GM12878 (cell line): ENCODE measurements around the gene SSU72. TPM values are rescaled to one million over a fixed set of nuclear protein-coding genes. Genes with fewer than 3 reads are reported as not detected.

Experiments used
- ATAC-seq: fragments of 200-7000 bp; cut with Tn5 transposase; 3 replicates; pipeline ENCODE4 v1.9.1; 2020; ENCODE audit warnings: mild to moderate bottlenecking, moderate library complexity
- BruUV-seq: library from RNA; stranded (reverse); fragments of 400-500 nt; replicated peaks from 2 replicates; lab custom pipeline; 2021; lab: Mats Ljungman, UMichigan
- CTCF ChIA-PET: fragments of 300-600 bp; sonication (Branson Sonifier 250); formaldehyde crosslinking; extraction: SDS; loops from one replicate; lab custom pipeline; 2021; ENCODE audit warnings: inconsistent platforms; lab: Yijun Ruan, JAX
- POLR2A ChIA-PET: fragments of 350-600 bp; formaldehyde crosslinking; extraction: SDS; loops from one replicate; lab custom pipeline; 2021; ENCODE audit warnings: inconsistent platforms; lab: Charles Lee
- RAD21 ChIA-PET: fragments of 300-600 bp; sonication (Branson Sonifier 250); formaldehyde crosslinking; loops from one replicate; lab custom pipeline; 2023; ENCODE audit warnings: antibody characterized with exemption; ENCODE audit not compliant: unreplicated experiment; lab: Charles Lee
- SMC1A ChIA-PET: fragments of 300-600 bp; sonication (Branson Sonifier 250); formaldehyde crosslinking; loops from one replicate; lab custom pipeline; 2023; ENCODE audit not compliant: unreplicated experiment, uncharacterized antibody; lab: Charles Lee
- DNase-seq: peaks from one replicate; pipeline ENCODE4 v3.0.0-alpha.2; 2011; ENCODE audit warnings: low read depth, low spot score
- FAIRE-seq: peaks from 3 replicates; lab custom pipeline; 2011; peaks lifted over from hg19 to GRCh38; lab: Jason Lieb, UNC
- H2AFZ ChIP-seq: 2 replicates; pipeline ENCODE4 v1.6.0; 2011; ENCODE audit warnings: low read depth, low read length, control low read depth; ENCODE audit not compliant: control insufficient read depth
- H3K27ac ChIP-seq: 2 replicates; pipeline ENCODE4 v1.5.1; 2011; ENCODE audit warnings: control low read depth; ENCODE audit not compliant: control insufficient read depth, insufficient read depth
- H3K27me3 ChIP-seq, 2 experiments: replicated peaks in 1 of 2; 2 replicates each; pipeline versions ENCODE4 v1.6.0 to v1.6.1; 2011; ENCODE audit warnings: low read length in 1 of 2; ENCODE audit not compliant: control insufficient read depth in 2 of 2, insufficient read depth in 2 of 2
- H3K36me3 ChIP-seq, 2 experiments: 2 replicates each; pipeline ENCODE4 v1.5.1; 2011; ENCODE audit warnings: low read length in 1 of 2; ENCODE audit not compliant: control insufficient read depth in 2 of 2, insufficient read depth in 2 of 2
- H3K4me1 ChIP-seq: 2 replicates; pipeline ENCODE4 v1.6.1; 2011; ENCODE audit warnings: mild to moderate bottlenecking, low read length, moderate library complexity, mixed read lengths; ENCODE audit not compliant: control insufficient read depth, insufficient read depth
- H3K4me2 ChIP-seq: 2 replicates; pipeline ENCODE4 v1.6.0; 2011; ENCODE audit warnings: control low read depth; ENCODE audit not compliant: control insufficient read depth, insufficient read depth
- H3K4me3 ChIP-seq: fragments of 200-600 bp; sonication (generic); 2 replicates; pipeline ENCODE4 v1.5.1; 2016
- H3K79me2 ChIP-seq: 2 replicates; pipeline ENCODE4 v1.6.0; 2011; ENCODE audit warnings: low read length; ENCODE audit not compliant: control insufficient read depth, insufficient read depth
- H3K9ac ChIP-seq: 2 replicates; pipeline ENCODE4 v1.8.0; 2011; ENCODE audit warnings: low read length, control low read depth, mixed read lengths; ENCODE audit not compliant: control insufficient read depth, insufficient read depth
- H3K9me3 ChIP-seq: replicated peaks from 3 replicates; pipeline ENCODE4 v1.5.1; 2011; ENCODE audit warnings: mild to moderate bottlenecking, low read length; ENCODE audit not compliant: control insufficient read depth, insufficient read depth
- H4K20me1 ChIP-seq: 2 replicates; pipeline ENCODE4 v1.6.0; 2011; ENCODE audit not compliant: control insufficient read depth, insufficient read depth
- CEBPZ ChIP-seq: fragments of 150-350 bp; IDR thresholded peaks from 2 replicates; pipeline ENCODE4 v1.6.1; 2016; ENCODE audit warnings: low read depth, low read length
- CHD2 ChIP-seq: IDR thresholded peaks from 2 replicates; pipeline ENCODE4 v1.6.1; 2011; ENCODE audit warnings: low read depth, low read length, improper control_type of control experiment, borderline replicate concordance
- ESRRA ChIP-seq: IDR thresholded peaks from 2 replicates; pipeline ENCODE4 v1.6.1; 2012; ENCODE audit warnings: mild to moderate bottlenecking, low read length, improper control_type of control experiment
- ETV6 ChIP-seq, 2 experiments: fragments of 450-650 bp in 1 of 2; IDR thresholded peaks in 1 of 2; conservative IDR thresholded peaks in 1 of 2; 2 replicates each; pipeline ENCODE4 v1.6.1; 2014; ENCODE audit warnings: antibody characterized with exemption in 1 of 2, borderline replicate concordance in 1 of 2, low read depth in 1 of 2, mild to moderate bottlenecking in 1 of 2, moderate library complexity in 1 of 2
- HDAC2 ChIP-seq: fragments of 200-600 bp; sonication (generic); IDR thresholded peaks from 2 replicates; pipeline ENCODE4 v1.6.1; 2017
- KLF5 ChIP-seq: fragments of 450-650 bp; IDR thresholded peaks from 2 replicates; pipeline ENCODE4 v1.6.1; 2014; ENCODE audit warnings: mild to moderate bottlenecking; ENCODE audit not compliant: partially characterized antibody
- MTA2 ChIP-seq: fragments of 450-650 bp; IDR thresholded peaks from 2 replicates; pipeline ENCODE4 v1.6.1; 2016; ENCODE audit warnings: low read depth, mild to moderate bottlenecking, moderate library complexity
- MYB ChIP-seq: fragments of 150-350 bp; IDR thresholded peaks from 2 replicates; pipeline ENCODE4 v1.6.1; 2014; ENCODE audit warnings: mild to moderate bottlenecking, low read depth, low read length, borderline replicate concordance
- NBN ChIP-seq: fragments of 450-650 bp; IDR thresholded peaks from 2 replicates; pipeline ENCODE4 v1.6.1; 2016
- NR2F1 ChIP-seq: fragments of 450-650 bp; conservative IDR thresholded peaks from 2 replicates; pipeline ENCODE4 v1.6.1; 2017; ENCODE audit warnings: mild to moderate bottlenecking
- PML ChIP-seq: IDR thresholded peaks from 2 replicates; pipeline ENCODE4 v1.6.1; 2012; ENCODE audit warnings: low read length, inconsistent platforms
- POLR2AphosphoS5 ChIP-seq: IDR thresholded peaks from 2 replicates; pipeline ENCODE4 v1.6.1; 2011; ENCODE audit warnings: mild to moderate bottlenecking, low read length, inconsistent platforms
- RAD51 ChIP-seq: fragments of 450-650 bp; IDR thresholded peaks from 2 replicates; pipeline ENCODE4 v1.6.1; 2016; ENCODE audit warnings: moderate library complexity, mild to moderate bottlenecking, inconsistent platforms
- RBBP5 ChIP-seq: fragments of 200-600 bp; sonication (generic); conservative IDR thresholded peaks from 2 replicates; pipeline ENCODE4 v1.6.1; 2016
- SIX5 ChIP-seq: IDR thresholded peaks from 2 replicates; pipeline ENCODE4 v1.6.1; 2011; ENCODE audit warnings: mild to moderate bottlenecking, low read depth, low read length, moderate library complexity; ENCODE audit not compliant: severe bottlenecking
- SMC3 ChIP-seq: IDR thresholded peaks from 2 replicates; pipeline ENCODE4 v1.6.1; 2011; ENCODE audit warnings: low read length, improper control_type of control experiment, borderline replicate concordance
- ZSCAN29 ChIP-seq: fragments of 450-650 bp; IDR thresholded peaks from 2 replicates; pipeline ENCODE4 v1.6.1; 2017; ENCODE audit warnings: mild to moderate bottlenecking, moderate library complexity
- WGBS: methylation state at CpG from one replicate; pipeline ENCODE4 v1.1.6; 2016; ENCODE audit warnings: low lambda C conversion rate; ENCODE audit not compliant: insufficient replicate concordance, insufficient coverage; ENCODE audit errors: missing lambda C conversion rate; 5-methylcytosine and 5-hydroxymethylcytosine counted together
- in situ Hi-C: fragments of 300-500 bp; cut with MboI; formaldehyde crosslinking; loops from 9 replicates; pipeline ENCODE4 v1.14.3; 2018; ENCODE audit warnings: mixed read lengths
- intact Hi-C: fragments of 100-400 bp; cut with micrococcal nuclease; formaldehyde crosslinking; loops from one replicate; pipeline ENCODE4 v1.14.2; 2022; ENCODE audit not compliant: unreplicated experiment
- polyA plus RNA-seq, 11 experiments: library from polyadenylated mRNA; depleted of rRNA in 4 of 11; unstranded in 6 of 11; stranded (reverse) in 5 of 11; fragments of >200 nt; fragmentation: Nextera tagmentation in 4 of 11; fragmentation: Illumina TruSeq in 1 of 11; extraction: Ambion mirVana in 4 of 11; extraction: Trizol in 1 of 11; gene quantifications; 1 replicate in 1 of 11; 2 replicates in 10 of 11; pipeline versions ENCODE4 v1.2.1 to v1.2.3, GENCODE V29; 2011 to 2016; ENCODE audit warnings: inconsistent platforms in 2 of 11, missing spikeins in 2 of 11, low read depth in 1 of 11
- total RNA-seq, 4 experiments: library from RNA; depleted of rRNA in 3 of 4; stranded (reverse); fragments of >200 nt in 3 of 4; fragmentation: Illumina TruSeq in 1 of 4; extraction: Trizol in 1 of 4; gene quantifications; 2 replicates each; pipeline versions ENCODE4 v1.2.1 to v1.2.3, GENCODE V29; 2013 to 2021

The SSU72 gene
- total and polyA plus RNA-seq, 10 of the 15 experiments (the other 5 are each of a cell fraction or from before 2014, with no cell fraction given) = 28.6 to 172 (median 67.7) TPM

- POLR2A ChIA-PET = no interaction called here
- WGBS = 56% methylated on average over 9 of the region's 9 CpGs
- FAIRE-seq = no peak
Observed at GRCh38 chr1:1610796-1611195, 36.1 kb upstream of the SSU72 start.

GRCh38 chr1:1609822-1610485 lies 35.3 kb upstream of the SSU72 start:
- BruUV-seq = no TSS peak
- H2AFZ ChIP-seq = no peak overlapping the region

More at GRCh38 chr1:1610796-1611195, 36.1 kb upstream of the SSU72 start:
- peaks cover 3% of the 10 kb centered on the region for H3K79me2 ChIP-seq
- H3K4me2 ChIP-seq = no peak overlapping the region
- H3K36me3 ChIP-seq = peaks cover 0 to 2% of the 10 kb centered on the region in 2 experiments; a peak in 1 of 4 replicates
- no peaks in the 10 kb centered on the region for H3K27me3 ChIP-seq
- H3K4me1 ChIP-seq = peaks cover 13% of the 10 kb centered on the region
- in situ Hi-C loops (no loop called here), intact Hi-C loops (no loop called here)
- ChIA-PET RAD21 (no interaction called here), CTCF (no interaction called here), SMC1A (no interaction called here)
- H3K27ac ChIP-seq = no peak overlapping the region
- H3K9me3 ChIP-seq = no peaks in the 10 kb centered on the region
- DNase-seq = no peak
- ATAC-seq = no peak
- H3K9ac ChIP-seq = no peak overlapping the region
- 0 out of 2 replicates have a peak, but pooled peaks cover 3% of the 10 kb centered on the region for H4K20me1 ChIP-seq
- no TSS peak for BruUV-seq
- TF ChIP-seq POLR2AphosphoS5 (no peak), SMC3 (no peak), MYB (no peak), NR2F1 (no peak)
- H2AFZ ChIP-seq = no peak overlapping the region
- no peak overlapping the region for H3K4me3 ChIP-seq

More at GRCh38 chr1:1609822-1610485, 35.3 kb upstream of the SSU72 start:
- WGBS = 42% methylated on average over 12 of the region's 12 CpGs
- ATAC-seq (no peak), DNase-seq (no peak), FAIRE-seq (no peak)
- Histone ChIP-seq H3K36me3 (peaks cover 0 to 2% of the 10 kb centered on the region in 2 experiments; a peak in 1 of 4 replicates), H3K9me3 (no peaks in the 10 kb centered on the region), H4K20me1 (0 out of 2 replicates have a peak, but pooled peaks cover 3% of the 10 kb centered on the region), H3K4me2 (no peak overlapping the region), H3K9ac (no peak overlapping the region), H3K79me2 (peaks cover 3% of the 10 kb centered on the region), H3K4me1 (peaks cover 13% of the 10 kb centered on the region), H3K27ac (no peak overlapping the region), H3K27me3 (no peaks in the 10 kb centered on the region), H3K4me3 (no peak overlapping the region)
- intact Hi-C loops (no loop called here), in situ Hi-C loops (no loop called here)
- CTCF ChIA-PET = interaction anchor here (0.6 kb wide), 2 partner anchors 69 to 771 kb away, joined by 3 to 4 read pairs; no protein-coding TSS in a partner anchor
- POLR2A ChIA-PET = no interaction called here
- SMC1A ChIA-PET = no interaction called here
- TF ChIP-seq RBBP5 (no peak), PML (no peak), RAD51 (no peak), HDAC2 (no peak), ZSCAN29 (no peak), ETV6 (conservative IDR thresholded peaks at IDR 0.05 in 1 of 2, IDR thresholded peaks at IDR 0.05 in 1 of 2; ENCODE audit: borderline replicate concordance in 1 of 2, low read depth in 1 of 2) (no peak), SIX5 (no peak), NBN (no peak), CHD2 (no peak), ESRRA (no peak), MTA2 (no peak), KLF5 (no peak), CEBPZ (no peak)
- RAD21 ChIA-PET = no interaction called here
